T-helper 2 cell treated with Interferon-gamma antibody and Interleukin-4, amounts not matched to agents 100 ng/mL and 5 ng/mL, for 36 hours (primary cell): ENCODE data around the gene MIPOL1. TPM values are rescaled to one million over a fixed set of nuclear protein-coding genes. Genes with fewer than 3 reads are reported as not detected.
"Not testable (repeated sequence)": the region's sequence is repeated elsewhere in the genome, so short reads cannot be mapped to it uniquely, and the experiment has no call there.

Source experiments
- intact Hi-C: fragments of 100-400 bp; cut with micrococcal nuclease; formaldehyde crosslinking; loops from one replicate; pipeline ENCODE4 v1.15.1; 2023
- total RNA-seq: library from RNA; stranded (reverse); gene quantifications from 2 replicates; pipeline ENCODE4 v1.2.3, GENCODE V29; 2022

Gene MIPOL1
- total RNA-seq, 1 donor from 2014 or later = not detected

GRCh38 chr14:37515771-37516170, 318.0 kb downstream of the MIPOL1 start:
- intact Hi-C loops = no loop called here

- intact Hi-C loops = no loop called here
Observed at GRCh38 chr14:37526994-37527393, 329.3 kb downstream of the MIPOL1 start.

GRCh38 chr14:37539992-37540391, 342.3 kb downstream of the MIPOL1 start:
- intact Hi-C loops = no loop called here

GRCh38 chr14:37544407-37544806, 346.7 kb downstream of the MIPOL1 start:
- intact Hi-C loops = no loop called here

GRCh38 chr14:37545174-37545573, 347.4 kb downstream of the MIPOL1 start:
- intact Hi-C loops = no loop called here

GRCh38 chr14:37546621-37547447, 349.1 kb downstream of the MIPOL1 start:
- intact Hi-C loops = no loop called here

- intact Hi-C loops = no loop called here
Observed at GRCh38 chr14:37550511-37550910, 352.8 kb downstream of the MIPOL1 start.

- intact Hi-C loops = no loop called here
Observed at GRCh38 chr14:37551119-37551518, 353.4 kb downstream of the MIPOL1 start.

GRCh38 chr14:37553935-37554550, 356.3 kb downstream of the MIPOL1 start:
- intact Hi-C loops = no loop called here

- intact Hi-C loops = not testable (repeated sequence)
Observed at GRCh38 chr14:37555596-37555995, 357.9 kb downstream of the MIPOL1 start.

- intact Hi-C loops = no loop called here
Observed at GRCh38 chr14:37558740-37559139, 361.0 kb downstream of the MIPOL1 start.

- intact Hi-C loops = no loop called here
Observed at GRCh38 chr14:37559386-37559785, 361.6 kb downstream of the MIPOL1 start.

GRCh38 chr14:37563189-37563588, 365.5 kb downstream of the MIPOL1 start:
- intact Hi-C loops = no loop called here

GRCh38 chr14:37565550-37565949, 367.8 kb downstream of the MIPOL1 start:
- intact Hi-C loops = no loop called here

GRCh38 chr14:37566811-37567371, 369.2 kb downstream of the MIPOL1 start:
- intact Hi-C loops = no loop called here

- intact Hi-C loops = no loop called here
Observed at GRCh38 chr14:37569729-37570128, 372.0 kb downstream of the MIPOL1 start.

GRCh38 chr14:37571391-37571790, 373.7 kb downstream of the MIPOL1 start:
- intact Hi-C loops = no loop called here

- intact Hi-C loops = no loop called here
Observed at GRCh38 chr14:37573356-37573755, 375.6 kb downstream of the MIPOL1 start.

- intact Hi-C loops = no loop called here
Observed at GRCh38 chr14:37579274-37579673, 381.5 kb downstream of the MIPOL1 start.

GRCh38 chr14:37580146-37580545, 382.4 kb downstream of the MIPOL1 start:
- intact Hi-C loops = no loop called here

- intact Hi-C loops = loop anchor here (2.0 kb wide), 1 partner anchor 13 kb away; no protein-coding TSS in a partner anchor
Observed at GRCh38 chr14:37583358-37584210, 385.8 kb downstream of the MIPOL1 start.
